NCI-H226 (cell line): Measurements from ENCODE around the gene WRAP73.
"Not testable (repeated sequence)": the region's sequence is repeated elsewhere in the genome, so short reads cannot be mapped to it uniquely, and the experiment has no call there.

Experiments used
- DNase-seq: peaks from one replicate; pipeline ENCODE4 v3.0.0-alpha.2; 2015

The WRAP73 gene

GRCh38 chr1:3594706-3595377 is 55.1 kb downstream of the WRAP73 start:
- DNase-seq: no peak

- no peak for DNase-seq
Measured at GRCh38 chr1:3593745-3594144, 56.2 kb downstream of the WRAP73 start.

GRCh38 chr1:3593334-3593733 is 56.6 kb downstream of the WRAP73 start:
- DNase-seq: no peak

- DNase-seq: no peak
Measured at GRCh38 chr1:3590951-3591865, 58.7 kb downstream of the WRAP73 start.

GRCh38 chr1:3590139-3590763 is 59.7 kb downstream of the WRAP73 start:
- no peak for DNase-seq

- no peak for DNase-seq
Measured at GRCh38 chr1:3588395-3588794, 61.5 kb downstream of the WRAP73 start.

GRCh38 chr1:3586986-3587759 is 62.7 kb downstream of the WRAP73 start:
- no peak for DNase-seq

GRCh38 chr1:3585940-3586568 is 63.8 kb downstream of the WRAP73 start:
- DNase-seq: no peak

GRCh38 chr1:3585353-3585868 is 64.5 kb downstream of the WRAP73 start:
- DNase-seq: not testable (repeated sequence)

GRCh38 chr1:3584915-3585314 is 65.0 kb downstream of the WRAP73 start:
- DNase-seq: no peak

- DNase-seq: not testable (repeated sequence)
Measured at GRCh38 chr1:3583751-3584150, 66.2 kb downstream of the WRAP73 start.

- DNase-seq: no peak
Measured at GRCh38 chr1:3581296-3582036, 68.4 kb downstream of the WRAP73 start.
